GM19351 (cell line): ENCODE measurements around the gene DVL2.
A peak's percentile ranks its signal among the peaks of the same experiment; 100 is the strongest.

Experiments used
- ATAC-seq: cut with Tn5 transposase; IDR thresholded peaks from one replicate; pipeline ENCODE4 v1.9.1; 2021; ENCODE audit warnings: mild to moderate bottlenecking, moderate library complexity; ENCODE audit not compliant: unreplicated experiment

DVL2 gene

DNA sequence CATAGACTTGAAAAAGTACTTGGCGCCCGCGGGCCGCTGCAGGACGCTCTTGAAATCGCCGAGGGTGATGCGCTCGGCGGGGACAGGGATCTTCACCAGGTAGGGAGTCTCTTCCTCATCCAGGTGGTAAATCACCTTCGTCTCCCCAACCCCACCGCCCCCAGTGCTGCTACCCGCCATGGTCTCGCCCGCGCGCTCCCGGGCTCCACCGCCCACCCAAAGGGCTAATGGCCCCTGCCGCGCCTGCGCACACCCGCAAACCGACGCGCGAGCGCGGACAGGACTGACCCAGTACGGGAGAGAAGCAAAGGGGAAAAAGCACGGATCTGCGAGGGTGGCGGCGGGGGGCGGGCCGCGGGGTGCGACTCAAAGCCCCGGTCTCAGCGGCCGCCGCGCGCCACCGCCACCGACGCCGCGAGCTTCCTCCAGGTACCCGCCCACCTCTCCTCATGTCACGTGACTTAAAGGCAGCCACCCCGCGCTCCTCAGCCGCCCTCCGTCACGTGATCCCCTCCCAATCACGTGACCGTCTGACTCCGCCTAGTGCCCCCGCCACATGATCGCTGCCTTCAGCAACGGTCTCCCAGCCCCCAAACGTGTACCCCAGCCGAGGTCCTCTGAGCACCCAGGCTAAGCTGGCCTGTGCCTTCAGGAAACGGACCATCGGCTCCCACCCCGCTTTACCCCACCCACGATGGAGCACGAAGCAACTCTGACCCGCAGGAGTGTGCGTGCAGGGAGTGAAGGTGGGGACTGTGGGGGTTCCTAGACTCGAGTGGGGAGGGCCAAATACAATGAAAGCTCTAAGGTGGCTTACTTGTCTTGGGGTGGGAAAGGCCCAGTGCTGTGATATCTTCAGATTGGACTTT, at the start of gene DVL2:
Gene DVL2, minus strand, starts transcription at position 435 of the 869 bp plus-strand sequence. Its CDS starts 255 bp downstream, at position 180.
- peak; percentile 61 for ATAC-seq

DNA sequence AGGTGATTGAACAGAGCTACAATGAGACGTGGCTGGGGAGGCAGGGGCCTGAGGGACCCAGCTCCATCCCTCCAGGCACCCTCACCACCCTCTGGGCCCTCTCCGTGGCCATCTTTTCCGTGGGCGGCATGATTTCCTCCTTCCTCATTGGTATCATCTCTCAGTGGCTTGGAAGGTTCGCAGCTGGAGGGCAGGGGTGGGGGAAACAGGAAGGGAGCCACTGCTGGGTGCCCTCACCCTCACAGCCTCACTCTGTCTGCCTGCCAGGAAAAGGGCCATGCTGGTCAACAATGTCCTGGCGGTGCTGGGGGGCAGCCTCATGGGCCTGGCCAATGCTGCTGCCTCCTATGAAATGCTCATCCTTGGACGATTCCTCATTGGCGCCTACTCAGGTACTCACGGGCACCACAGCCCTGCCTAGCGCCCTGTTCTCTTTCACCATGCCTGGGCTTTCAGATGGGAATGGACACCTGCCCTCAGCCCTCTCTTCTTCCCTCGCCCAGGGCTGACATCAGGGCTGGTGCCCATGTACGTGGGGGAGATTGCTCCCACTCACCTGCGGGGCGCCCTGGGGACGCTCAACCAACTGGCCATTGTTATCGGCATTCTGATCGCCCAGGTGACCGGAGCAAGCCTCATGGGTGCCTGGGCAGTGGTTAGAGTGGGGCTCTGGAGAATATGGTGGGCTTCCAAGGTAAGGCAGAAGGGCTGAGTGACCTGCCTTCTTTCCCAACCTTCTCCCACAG, 49.3 kb upstream of the DVL2 start:
- ATAC-seq = no peak

DNA sequence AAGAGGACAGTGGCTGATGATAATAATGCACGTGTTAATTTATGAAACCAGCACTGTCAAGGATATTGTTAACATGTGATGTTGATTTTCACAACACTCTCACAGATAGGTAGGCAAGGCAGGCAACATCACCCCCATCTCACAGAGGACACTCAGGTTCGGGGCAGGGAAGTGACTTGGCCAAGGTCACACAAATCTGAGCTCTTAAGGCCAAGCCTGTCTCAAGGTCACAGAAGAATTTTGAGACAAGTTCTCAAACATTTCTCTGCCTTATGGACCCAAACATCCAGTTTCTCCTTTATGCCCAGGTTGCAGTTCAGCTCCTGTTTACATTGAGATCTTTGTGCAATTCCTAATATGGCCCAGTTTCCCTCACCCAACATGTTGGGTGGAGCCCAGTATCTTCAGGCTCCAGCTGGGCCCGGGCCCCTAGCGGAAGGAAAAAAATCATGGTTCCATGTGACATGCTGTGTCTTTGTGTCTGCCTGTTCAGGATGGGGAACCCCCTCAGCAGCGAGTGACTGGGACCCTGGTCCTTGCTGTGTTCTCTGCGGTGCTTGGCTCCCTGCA, 48.5 kb upstream of the DVL2 start:
- ATAC-seq = no peak

DNA sequence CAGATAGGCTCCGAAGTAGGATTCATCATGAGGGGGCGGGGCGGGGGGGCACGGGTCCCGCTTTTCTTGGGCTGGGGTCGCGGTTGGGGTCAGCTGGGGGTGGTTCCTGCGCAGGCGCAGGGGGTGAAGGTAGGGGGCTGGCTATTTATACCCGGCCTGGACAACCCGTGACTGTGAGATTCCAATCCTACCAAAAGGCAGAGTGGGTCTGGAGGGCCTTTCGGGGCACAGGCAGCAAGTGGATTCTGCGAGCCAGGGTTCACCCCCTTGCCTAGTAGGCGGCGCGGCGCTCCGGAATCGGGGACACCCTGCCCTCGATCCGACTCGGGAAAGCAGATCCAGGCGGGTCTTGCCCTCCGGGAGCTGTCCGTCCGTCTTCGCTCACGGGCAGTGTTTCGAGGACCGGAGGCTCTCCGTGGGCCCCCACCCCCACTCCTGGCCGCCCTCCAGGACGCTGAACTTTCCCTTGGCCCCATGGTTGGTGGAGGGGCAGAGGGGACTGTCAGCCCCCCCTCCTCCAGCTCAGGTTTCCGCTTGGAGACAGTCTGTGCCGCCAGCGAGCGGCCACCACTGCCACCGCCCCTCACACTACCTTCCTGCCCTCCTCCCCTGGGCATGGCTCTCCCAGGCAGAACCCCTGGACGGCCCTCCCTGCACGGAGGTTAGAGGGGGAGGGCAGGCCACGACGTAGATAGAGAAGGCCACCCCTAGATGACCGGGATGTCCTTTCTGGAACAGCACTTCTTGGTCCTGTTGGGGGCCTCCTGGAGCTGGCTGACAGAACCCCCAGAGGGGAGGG, 47.8 kb upstream of the DVL2 start:
- ATAC-seq = no peak

DNA sequence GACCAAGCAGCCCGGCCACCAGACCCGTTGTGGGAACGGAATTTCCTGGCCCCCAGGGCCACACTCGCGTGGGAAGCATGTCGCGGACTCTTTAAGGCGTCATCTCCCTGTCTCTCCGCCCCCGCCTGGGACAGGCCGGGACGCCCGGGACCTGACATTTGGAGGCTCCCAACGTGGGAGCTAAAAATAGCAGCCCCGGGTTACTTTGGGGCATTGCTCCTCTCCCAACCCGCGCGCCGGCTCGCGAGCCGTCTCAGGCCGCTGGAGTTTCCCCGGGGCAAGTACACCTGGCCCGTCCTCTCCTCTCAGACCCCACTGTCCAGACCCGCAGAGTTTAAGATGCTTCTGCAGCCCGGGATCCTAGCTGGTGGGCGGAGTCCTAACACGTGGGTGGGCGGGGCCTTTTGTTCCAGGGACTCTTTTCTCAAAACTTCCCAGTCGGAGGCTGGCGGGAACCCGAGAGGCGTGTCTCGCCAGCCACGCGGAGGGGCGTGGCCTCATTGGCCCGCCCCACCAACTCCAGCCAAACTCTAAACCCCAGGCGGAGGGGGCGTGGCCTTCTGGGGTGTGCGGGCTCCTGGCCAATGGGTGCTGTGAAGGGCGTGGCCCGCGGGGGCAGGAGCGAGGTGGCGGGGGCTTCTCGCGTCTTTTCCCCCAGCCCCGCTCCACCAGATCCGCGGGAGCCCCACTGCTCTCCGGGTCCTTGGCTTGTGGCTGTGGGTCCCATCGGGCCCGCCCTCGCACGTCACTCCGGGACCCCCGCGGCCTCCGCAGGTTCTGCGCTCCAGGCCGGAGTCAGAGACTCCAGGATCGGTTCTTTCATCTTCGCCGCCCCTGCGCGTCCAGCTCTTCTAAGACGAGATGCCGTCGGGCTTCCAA, 47.0 kb upstream of the DVL2 start, which contains the start of gene SLC2A4:
Gene SLC2A4, plus strand, starts transcription at position 645 of the 879 bp plus-strand sequence. Its CDS starts 217 bp downstream, at position 862.
- ATAC-seq = peak; percentile 53

DNA sequence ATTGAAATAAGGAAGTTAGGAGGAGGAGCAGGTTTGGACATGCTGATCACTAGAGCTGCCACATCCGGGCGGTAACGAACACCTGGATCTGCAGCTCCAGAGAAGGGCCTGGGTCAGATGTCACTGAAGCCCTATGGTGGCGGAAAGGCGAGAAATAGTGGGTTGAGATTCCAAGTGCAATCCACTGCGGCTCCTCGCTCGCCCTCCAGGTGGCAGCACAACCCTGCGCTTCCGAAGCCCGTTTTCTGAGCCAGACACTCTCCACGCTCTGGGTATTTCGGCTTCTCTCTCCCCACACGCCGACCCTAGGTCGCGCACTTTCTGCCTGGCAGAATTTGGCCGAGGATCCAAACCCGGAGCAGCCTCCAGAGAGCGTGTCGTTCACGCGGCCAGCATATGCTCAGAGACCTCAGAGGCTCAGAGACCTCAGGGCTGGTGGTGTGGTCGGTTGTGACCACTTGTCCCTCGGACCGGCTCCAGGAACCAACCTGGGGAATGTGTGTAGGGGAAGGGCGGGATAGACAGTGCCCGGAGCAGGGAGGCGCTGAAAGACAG, 46.3 kb upstream of the DVL2 start:
- no peak for ATAC-seq

DNA sequence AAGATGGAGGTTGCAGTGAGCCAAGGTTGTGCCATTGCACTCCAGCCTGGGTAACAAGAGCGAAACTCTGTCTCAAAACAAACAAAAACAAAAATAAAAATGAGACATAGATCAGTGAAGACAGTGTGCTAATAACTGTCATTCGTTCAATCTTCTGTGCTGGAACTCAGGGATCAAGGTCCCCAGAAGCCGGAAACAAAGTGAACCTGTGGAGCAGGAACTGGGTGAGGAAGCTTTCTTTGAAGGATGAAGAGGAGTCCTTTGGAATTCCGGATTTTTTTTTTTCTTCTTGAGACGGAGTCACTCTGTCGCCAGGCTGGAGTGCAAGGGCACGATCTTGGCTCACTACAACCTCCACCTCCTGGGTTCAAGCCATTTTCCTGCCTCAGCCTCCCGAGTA, 45.1 kb upstream of the DVL2 start:
- no peak for ATAC-seq

DNA sequence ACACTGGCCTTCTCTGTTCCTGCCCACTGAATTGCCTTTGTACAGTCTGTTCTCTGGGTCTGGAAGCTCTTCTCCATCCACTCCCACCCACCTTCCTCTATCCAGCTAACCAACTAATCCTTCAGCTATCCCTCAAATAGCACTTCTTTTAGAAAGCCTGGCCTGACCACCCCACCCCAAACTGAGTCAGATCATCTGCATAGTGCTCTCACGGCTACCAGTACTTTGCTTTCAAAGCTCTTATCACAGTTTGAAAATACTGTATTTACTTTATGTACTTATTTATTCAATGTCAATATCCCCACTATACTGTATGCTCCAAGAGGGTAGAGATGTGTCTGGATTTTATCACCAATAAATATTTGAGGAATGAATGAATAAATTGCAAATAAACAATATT, 32.5 kb upstream of the DVL2 start:
- ATAC-seq = no peak

DNA sequence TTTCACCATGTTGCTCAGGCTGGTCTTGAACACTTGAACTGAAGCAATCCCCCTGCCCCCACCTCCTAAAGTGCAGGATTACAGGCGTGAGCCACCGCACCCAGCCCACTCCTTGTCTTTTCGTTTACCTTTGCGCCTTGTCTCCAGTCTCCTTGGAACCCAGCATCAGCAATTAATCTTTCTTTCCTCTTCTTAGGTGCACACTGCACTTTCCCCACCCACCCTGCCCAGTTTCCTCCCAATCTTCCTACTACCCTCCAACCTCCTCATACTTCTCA, 29.4 kb upstream of the DVL2 start:
- ATAC-seq = no peak

DNA sequence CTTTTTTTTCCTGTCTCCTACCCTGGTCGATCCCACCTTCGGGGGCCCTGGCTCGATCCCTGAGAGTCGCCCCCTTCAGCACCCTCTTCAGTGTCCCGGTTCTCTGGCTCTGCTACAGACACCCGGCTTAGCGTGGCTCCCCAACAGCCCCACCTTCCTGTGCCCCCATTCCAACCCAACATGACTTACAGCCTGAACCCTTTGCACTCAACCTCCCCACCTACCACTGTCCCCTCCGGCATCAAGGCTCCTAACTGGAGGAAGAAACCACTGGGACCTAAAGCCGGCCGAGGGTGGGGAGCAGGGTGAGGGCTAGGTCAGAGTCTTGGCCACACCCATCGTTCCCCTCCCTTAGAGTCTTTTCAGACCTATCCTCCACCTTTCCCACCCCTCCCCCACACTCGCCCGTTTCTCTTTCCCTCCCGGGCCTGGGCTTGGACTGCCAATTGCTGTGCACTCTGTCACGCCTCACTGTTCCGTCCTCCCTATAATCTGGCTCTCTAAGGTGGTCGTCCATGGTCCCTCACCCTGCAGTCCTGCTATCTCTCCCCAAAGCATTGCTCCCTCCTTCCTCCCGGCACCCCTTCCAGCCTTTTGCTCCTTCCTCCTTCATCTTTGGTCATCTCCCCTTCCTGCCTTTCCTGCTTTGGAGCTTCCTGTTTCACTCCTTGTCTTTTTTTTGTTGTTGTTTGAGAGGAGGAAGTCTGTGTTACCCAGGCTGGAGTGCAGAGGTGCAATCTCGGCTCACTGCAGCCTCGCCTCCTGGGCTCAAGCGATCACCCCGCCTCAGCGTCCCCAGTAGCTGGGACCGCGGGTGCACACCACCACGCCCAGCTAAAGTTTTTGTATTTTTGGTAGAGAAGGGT, 28.9 kb upstream of the DVL2 start:
- ATAC-seq = no peak

DNA sequence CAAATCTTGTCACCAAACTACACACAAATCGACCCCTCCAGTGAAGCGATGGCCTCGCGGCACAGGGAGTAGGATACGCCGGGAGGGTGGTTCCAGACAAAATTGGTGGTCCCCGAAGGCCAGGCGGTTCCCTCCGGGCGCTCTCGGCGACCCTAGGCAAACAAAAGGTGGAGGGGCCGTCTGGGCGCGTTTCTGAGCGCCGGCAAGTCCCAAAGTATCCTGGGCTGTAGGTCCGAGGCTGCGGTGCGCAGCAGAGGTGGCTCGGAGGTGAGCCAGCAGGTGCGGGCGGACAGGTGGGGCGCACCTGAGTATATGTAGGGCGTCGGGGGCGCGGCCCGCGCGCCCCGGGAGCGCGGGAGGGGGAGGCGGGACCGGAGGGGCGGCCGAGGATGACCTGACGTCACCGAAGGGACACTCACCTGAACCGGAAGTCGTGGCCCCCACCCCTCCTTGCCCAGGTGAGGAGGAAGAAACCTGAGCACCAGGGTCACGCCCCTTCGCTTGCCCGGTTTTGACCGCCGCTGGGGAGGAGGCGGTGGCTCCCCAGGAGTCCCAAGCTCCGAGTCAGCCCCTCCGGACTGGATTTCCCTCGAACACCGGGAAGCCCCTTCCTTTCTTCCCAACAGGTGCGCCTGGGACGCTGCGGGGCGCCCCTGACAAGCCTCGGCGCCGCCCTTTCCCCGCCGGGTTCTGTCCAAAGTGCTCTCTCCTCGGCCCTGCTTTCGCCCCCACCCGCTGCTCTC, 28.0 kb upstream of the DVL2 start, which contains the start of gene CLDN7:
Gene CLDN7, minus strand, starts transcription at position 287 of the 743 bp plus-strand sequence. CDS start 435 bp downstream, outside the sequence.
- no peak for ATAC-seq

DNA sequence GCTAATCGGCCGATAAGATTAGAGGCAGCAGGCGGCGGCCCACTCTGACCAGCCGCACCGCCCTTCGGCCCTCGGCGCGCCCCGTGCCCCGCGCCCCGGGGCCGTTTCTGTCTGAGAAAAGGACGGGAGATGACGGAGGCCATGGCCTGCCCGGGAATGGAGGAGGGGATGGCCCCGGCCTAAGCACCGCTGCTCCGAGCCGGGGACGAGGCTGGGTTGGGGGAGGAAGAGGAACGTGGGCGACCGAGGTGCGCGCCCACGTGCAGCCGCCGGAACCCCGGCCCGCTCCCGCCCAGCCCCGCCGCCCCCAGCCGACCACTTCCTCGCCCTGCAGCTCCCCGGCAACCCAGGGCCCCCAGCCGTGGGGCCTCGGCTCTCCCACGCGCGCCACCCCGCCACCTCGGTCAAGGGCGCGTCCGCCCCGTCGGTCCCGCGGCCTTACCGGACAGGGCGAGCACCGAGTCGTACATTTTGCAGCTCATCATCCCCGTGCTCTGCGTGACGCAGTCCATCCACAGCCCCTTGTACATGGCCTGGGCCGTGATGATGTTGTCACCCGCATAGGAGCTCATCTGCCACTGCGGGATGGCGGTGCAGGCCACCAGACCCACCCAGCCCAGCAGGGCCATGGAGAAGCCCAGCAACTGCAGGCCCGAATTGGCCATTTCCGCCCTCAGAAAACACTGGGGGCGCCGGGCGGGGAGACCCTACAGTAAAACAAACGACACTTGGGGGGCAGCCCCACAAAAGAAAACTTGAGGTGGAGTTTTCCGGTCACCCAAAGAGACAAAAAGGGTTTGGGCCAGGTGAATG, 27.3 kb upstream of the DVL2 start:
- no peak for ATAC-seq

DNA sequence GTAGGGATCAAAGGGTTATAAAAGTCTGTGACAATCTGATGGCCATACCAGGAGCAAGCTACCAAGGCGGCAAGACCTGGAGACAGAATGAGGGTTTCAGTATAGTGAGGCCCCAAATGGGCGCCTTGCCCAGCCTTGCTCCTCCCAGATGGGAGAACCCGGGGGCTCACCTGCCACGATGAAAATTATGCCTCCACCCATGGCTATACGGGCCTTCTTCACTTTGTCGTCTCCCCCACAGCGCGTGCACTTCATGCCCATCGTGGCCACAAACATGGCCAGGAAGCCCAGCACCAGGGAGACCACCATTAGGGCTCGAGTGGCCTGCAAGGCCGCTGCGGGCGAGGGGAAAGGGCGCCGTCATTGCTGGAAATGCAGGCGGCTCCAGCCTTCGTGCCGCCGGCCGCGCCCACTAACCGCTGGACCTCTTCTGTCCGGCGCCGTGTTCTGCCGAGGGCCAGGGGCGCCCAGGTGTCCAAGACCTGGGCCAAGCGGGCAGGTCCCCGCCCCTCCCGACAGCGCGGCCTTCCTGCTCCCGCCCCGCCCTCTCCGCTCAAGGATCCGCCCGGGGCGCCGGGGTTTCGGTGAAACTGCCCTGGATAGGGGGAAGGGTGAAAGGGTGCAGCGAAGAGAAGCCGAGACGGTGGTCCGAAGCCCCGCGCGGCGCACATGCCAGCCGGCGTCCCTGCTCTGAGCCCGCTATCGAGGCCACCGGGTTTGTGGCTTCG, 26.5 kb upstream of the DVL2 start:
- ATAC-seq = no peak

DNA sequence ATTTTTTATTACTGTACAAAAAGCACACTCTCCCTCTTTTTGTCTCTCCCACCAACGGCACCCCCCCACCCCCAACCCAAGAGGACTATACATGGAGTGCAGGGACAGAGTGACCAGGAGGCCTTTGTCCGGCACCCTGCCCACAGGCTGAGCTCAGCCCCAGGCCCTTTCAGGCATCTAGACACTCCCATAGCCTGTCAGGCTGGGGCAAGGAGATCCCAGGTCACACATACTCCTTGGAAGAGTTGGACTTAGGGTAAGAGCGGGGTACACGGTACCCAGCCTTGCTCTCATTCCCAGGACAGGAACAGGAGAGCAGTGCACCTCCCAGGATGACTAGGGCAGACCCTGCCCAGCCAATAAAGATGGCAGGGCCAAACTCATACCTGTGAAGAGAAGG, 25.8 kb upstream of the DVL2 start:
- no peak for ATAC-seq

DNA sequence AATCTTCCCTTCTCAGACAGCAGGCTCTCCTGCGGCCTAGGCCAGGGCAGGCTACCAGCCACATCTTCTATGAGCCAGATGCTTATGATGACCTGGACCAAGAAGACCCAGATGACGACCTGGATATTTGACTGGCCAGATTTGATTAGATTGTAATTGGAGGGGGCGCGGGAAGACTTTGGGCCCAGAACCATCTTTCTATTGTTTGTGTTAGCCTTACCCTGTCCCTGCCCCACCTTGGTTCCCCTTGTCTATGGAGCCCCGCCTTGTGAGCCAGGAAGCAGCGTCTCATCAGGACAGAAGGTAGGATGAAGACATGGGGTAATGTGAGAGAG, 25.2 kb upstream of the DVL2 start:
- no peak for ATAC-seq

DNA sequence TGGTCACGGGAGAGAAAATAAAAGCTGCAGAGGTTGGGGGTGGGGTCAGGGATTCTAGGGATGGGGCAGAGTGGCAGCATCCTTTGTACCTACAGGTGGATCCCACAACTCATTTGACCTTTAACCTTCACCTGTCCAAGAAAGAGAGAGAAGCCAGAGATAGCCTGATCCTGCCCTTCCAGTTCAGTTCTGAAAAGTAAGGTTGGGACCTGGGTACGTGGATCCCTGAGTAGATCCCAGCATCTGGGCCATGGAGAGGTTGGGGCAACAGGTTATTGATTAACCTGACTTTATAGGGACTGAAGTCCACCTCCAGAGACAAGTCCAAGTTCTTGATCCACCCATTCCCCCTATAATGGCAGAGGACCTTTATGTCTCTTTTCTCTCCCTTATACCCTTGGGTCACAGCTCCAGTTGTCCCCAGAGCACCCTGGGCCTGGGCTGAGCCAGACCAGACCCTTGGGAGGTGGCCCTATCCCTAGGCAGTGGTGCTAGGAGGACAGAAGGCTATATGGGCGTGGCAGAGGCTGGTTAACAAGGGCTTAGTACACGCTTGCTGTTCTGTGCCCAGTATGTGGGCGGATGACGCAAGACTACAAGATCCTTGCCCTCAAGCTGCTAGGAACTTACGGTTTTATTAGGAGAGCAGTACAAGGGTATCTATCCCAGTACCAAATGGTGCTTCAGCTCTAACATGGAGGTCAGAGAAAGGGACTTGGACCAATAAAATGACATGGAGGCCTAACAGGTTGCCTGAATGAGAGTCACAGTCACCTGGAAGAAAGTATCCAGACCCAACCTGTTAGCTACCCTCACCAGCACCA, 24.6 kb upstream of the DVL2 start:
- no peak for ATAC-seq
